ENCODE results near the gene EVI5.

The EVI5 gene

GRCh38 chr1:92484472-92485380 is 300.2 kb downstream of the EVI5 start:
- peak; percentile 53 to 77 (median 58) for DNase-seq (ENCODE audit: low read depth in 3 of 3)

GRCh38 chr1:92483610-92484471 is 301.1 kb downstream of the EVI5 start:
- DNase-seq (ENCODE audit: low read depth in 3 of 3), result peak; percentile 52 to 81 (median 55)

- DNase-seq (ENCODE audit: low read depth in 3 of 3), result no peak
Measured at GRCh38 chr1:92482665-92483609, 302.0 kb downstream of the EVI5 start.

- no peak for DNase-seq (ENCODE audit: low read depth in 3 of 3)
Measured at GRCh38 chr1:92481971-92482664, 302.8 kb downstream of the EVI5 start.

GRCh38 chr1:92481599-92481925 is 303.3 kb downstream of the EVI5 start:
- DNase-seq (ENCODE audit: low read depth in 3 of 3), result no peak

GRCh38 chr1:92480813-92481598 is 303.9 kb downstream of the EVI5 start:
- no peak for DNase-seq (ENCODE audit: low read depth in 3 of 3)

- DNase-seq (ENCODE audit: low read depth in 3 of 3), result no peak
Measured at GRCh38 chr1:92480200-92480812, 304.6 kb downstream of the EVI5 start.

- no peak for DNase-seq (ENCODE audit: low read depth in 3 of 3)
Measured at GRCh38 chr1:92479587-92479986, 305.3 kb downstream of the EVI5 start.

GRCh38 chr1:92478393-92478792 is 306.5 kb downstream of the EVI5 start:
- DNase-seq (ENCODE audit: low read depth in 3 of 3), result no peak

GRCh38 chr1:92476071-92476631 is 308.8 kb downstream of the EVI5 start:
- DNase-seq (ENCODE audit: low read depth in 3 of 3), result peak in 1 of 3 experiments; percentile 52

- no peak for DNase-seq (ENCODE audit: low read depth in 3 of 3)
Measured at GRCh38 chr1:92475029-92475428, 309.9 kb downstream of the EVI5 start.

GRCh38 chr1:92473781-92474495 is 311.0 kb downstream of the EVI5 start:
- no peak for DNase-seq (ENCODE audit: low read depth in 3 of 3)

- DNase-seq (ENCODE audit: low read depth in 3 of 3), result no peak
Measured at GRCh38 chr1:92470216-92470615, 314.7 kb downstream of the EVI5 start.

GRCh38 chr1:92466683-92467352 is 318.1 kb downstream of the EVI5 start:
- DNase-seq (ENCODE audit: low read depth in 3 of 3), result no peak

GRCh38 chr1:92465256-92465647 is 319.7 kb downstream of the EVI5 start:
- no peak for DNase-seq (ENCODE audit: low read depth in 3 of 3)

- DNase-seq (ENCODE audit: low read depth in 3 of 3), result no peak
Measured at GRCh38 chr1:92464588-92465255, 320.2 kb downstream of the EVI5 start.

- DNase-seq (ENCODE audit: low read depth in 3 of 3), result no peak
Measured at GRCh38 chr1:92461364-92462097, 323.4 kb downstream of the EVI5 start.

Measured in stimulated activated CD4-positive, alpha-beta T cell treated with anti-CD3 and anti-CD28 coated beads, TNF-alpha, amount 100 ng/mL, for 24 hours (primary cell).